SH-SY5Y (cell line): ENCODE measurements around the gene MYMK.

Experiments
- GATA2 ChIP-seq: IDR thresholded peaks from 2 replicates; pipeline ENCODE4 v1.6.1; 2011; ENCODE audit warnings: mild to moderate bottlenecking, low read depth, low read length
- GATA3 ChIP-seq: IDR thresholded peaks from 2 replicates; pipeline ENCODE4 v1.6.1; 2011; ENCODE audit warnings: low read depth, mild to moderate bottlenecking, low read length, moderate library complexity

DNA sequence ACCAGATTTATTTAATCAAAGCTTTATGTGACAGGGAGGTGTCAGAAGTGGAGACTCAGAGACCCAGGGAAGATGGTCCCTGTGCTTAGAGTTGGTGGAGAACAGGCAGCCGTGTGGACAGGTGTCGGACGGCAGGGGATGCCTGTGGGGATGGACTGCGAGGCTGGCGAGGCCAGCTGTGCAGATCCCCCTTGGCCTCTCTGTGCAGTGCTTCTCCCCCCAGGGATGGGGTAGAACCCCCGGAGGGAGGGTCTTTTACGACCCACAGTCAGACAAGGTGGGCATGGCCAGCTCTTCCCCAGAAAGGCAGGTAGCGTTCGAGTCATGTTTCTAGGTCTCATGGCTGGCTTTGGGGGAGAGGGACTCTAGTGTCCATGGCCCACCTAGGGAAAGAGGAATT is 41.1 kb downstream of the MYMK start:
- no peak for TF ChIP-seq GATA2
- no peak for TF ChIP-seq GATA3
